OCI-LY3 (cell line): ENCODE data around the gene NQO1.

ENCODE experiments used
- EZH2phosphoT487 ChIP-seq: fragments of 200-600 bp; shearing (Covaris generic); IDR thresholded peaks from 2 replicates; pipeline ENCODE4 v1.6.1; 2018; ENCODE audit warnings: antibody characterized with exemption, mixed run types, low read depth
- TF ChIP-seq, protein P1 (sequence below): fragments of 200-600, 300-600 bp; sonication (generic); IDR thresholded peaks from 2 replicates; pipeline ENCODE4 v1.5.1; 2014; ENCODE audit warnings: antibody characterized with exemption, low read length, low read depth

DNA sequence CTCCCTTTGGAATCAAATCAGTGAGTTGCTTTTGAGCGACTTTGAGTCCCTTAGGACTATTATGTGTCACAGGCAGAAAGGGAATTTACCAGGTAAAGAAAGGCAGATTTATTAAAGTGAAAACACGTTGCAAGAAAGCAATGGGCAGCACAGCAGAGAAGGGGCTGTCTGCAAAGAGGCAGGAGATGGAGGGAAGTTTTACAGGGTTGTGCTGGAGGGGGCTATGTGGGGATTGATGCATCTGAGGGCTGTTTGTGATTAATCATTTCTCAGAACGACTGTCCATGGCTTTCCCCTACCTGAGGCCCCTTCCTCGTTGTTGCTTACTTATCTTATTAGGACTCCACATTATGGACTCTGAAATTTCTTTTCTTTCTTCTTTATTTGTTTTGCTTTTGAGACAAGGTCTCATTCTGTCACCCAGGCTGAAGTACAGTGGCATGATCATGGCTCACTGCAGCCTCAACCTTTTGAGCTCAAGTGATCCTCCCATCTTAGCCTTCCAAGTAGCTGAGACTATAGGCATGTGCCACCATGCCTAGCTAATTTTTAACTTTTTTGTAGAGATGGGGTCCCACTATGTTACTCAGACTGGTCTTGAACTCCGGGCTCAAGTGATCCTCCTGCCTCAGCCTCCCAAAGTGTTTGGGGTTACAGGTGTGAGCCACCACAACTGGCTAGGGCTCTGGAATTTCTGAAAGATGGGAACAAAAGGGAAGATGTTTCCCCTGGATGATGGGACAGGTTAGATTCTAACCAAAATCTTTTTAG lies 41.3 kb upstream of the NQO1 start:
- TF ChIP-seq, protein P1, sequence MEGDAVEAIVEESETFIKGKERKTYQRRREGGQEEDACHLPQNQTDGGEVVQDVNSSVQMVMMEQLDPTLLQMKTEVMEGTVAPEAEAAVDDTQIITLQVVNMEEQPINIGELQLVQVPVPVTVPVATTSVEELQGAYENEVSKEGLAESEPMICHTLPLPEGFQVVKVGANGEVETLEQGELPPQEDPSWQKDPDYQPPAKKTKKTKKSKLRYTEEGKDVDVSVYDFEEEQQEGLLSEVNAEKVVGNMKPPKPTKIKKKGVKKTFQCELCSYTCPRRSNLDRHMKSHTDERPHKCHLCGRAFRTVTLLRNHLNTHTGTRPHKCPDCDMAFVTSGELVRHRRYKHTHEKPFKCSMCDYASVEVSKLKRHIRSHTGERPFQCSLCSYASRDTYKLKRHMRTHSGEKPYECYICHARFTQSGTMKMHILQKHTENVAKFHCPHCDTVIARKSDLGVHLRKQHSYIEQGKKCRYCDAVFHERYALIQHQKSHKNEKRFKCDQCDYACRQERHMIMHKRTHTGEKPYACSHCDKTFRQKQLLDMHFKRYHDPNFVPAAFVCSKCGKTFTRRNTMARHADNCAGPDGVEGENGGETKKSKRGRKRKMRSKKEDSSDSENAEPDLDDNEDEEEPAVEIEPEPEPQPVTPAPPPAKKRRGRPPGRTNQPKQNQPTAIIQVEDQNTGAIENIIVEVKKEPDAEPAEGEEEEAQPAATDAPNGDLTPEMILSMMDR: no peak
- TF ChIP-seq EZH2phosphoT487: no peak
